CD8-positive, alpha-beta memory T cell (primary cell): Measurements from ENCODE around the gene CLMN. TPM values are rescaled to one million over a fixed set of nuclear protein-coding genes. Genes with fewer than 3 reads are reported as not detected.
A peak's percentile ranks its signal among the peaks of the same experiment; 100 is the strongest.

Experiments used
- CTCF ChIA-PET: fragments of 350-600 bp; sonication (Branson Sonifier 250); formaldehyde crosslinking; loops from one replicate; lab custom pipeline; 2021; ENCODE audit warnings: antibody characterized with exemption; lab: Charles Lee
- POLR2A ChIA-PET: fragments of 350-600 bp; sonication (Branson Sonifier 250); formaldehyde crosslinking; loops from one replicate; lab custom pipeline; 2021; ENCODE audit warnings: antibody characterized with exemption; lab: Charles Lee
- DNase-seq, 5 donors: peaks; one replicate each; pipeline versions ENCODE4 v3.0.0 to v3.0.0-alpha.2; 2020 to 2022; ENCODE audit warnings: mixed read lengths in 1 of 5
- H3K27ac ChIP-seq: one replicate; pipeline ENCODE4 v1.7.0; 2013; ENCODE audit warnings: low read depth, mild to moderate bottlenecking, low read length, moderate library complexity
- H3K27me3 ChIP-seq: 2 replicates; pipeline ENCODE4 v1.7.0; 2013; ENCODE audit warnings: low read length, mild to moderate bottlenecking; ENCODE audit not compliant: insufficient read depth, poor library complexity, severe bottlenecking
- H3K36me3 ChIP-seq: 2 replicates; pipeline ENCODE4 v1.7.0; 2013; ENCODE audit warnings: mild to moderate bottlenecking, low read length, moderate library complexity; ENCODE audit not compliant: insufficient read depth
- H3K4me1 ChIP-seq: 2 replicates; pipeline ENCODE4 v1.7.0; 2013; ENCODE audit warnings: mild to moderate bottlenecking, low read length, moderate library complexity; ENCODE audit not compliant: insufficient read depth
- H3K4me3 ChIP-seq: 2 replicates; pipeline ENCODE4 v1.7.0; 2013; ENCODE audit warnings: mild to moderate bottlenecking, low read length
- H3K9me3 ChIP-seq: 2 replicates; pipeline ENCODE4 v1.7.0; 2013; ENCODE audit warnings: mild to moderate bottlenecking, low read length
- H3K27ac Mint-ChIP-seq, 8 donors: one replicate each; pipeline ENCODE4 v1.8.0; 2020 to 2021; ENCODE audit warnings: mixed read lengths in 8 of 8, mild to moderate bottlenecking in 6 of 8, inconsistent platforms in 3 of 8, moderate library complexity in 3 of 8
- H3K27me3 Mint-ChIP-seq, 2 donors: one replicate each; pipeline ENCODE4 v1.8.0; 2020 to 2021; ENCODE audit warnings: mixed read lengths in 2 of 2, mild to moderate bottlenecking in 1 of 2, moderate library complexity in 1 of 2
- H3K36me3 Mint-ChIP-seq, 3 donors: one replicate each; pipeline ENCODE4 v1.8.0; 2020 to 2021; ENCODE audit warnings: mixed read lengths in 3 of 3, inconsistent platforms in 1 of 3, mild to moderate bottlenecking in 1 of 3
- H3K4me1 Mint-ChIP-seq, 3 donors: one replicate each; pipeline ENCODE4 v1.8.0; 2020 to 2021; ENCODE audit warnings: mixed read lengths in 3 of 3, inconsistent platforms in 1 of 3, mild to moderate bottlenecking in 1 of 3
- H3K4me3 Mint-ChIP-seq, 7 donors: one replicate each; pipeline ENCODE4 v1.8.0; 2020 to 2021; ENCODE audit warnings: mixed read lengths in 7 of 7, mild to moderate bottlenecking in 6 of 7, moderate library complexity in 4 of 7, inconsistent platforms in 2 of 7
- H3K9me3 Mint-ChIP-seq, 5 donors: one replicate each; pipeline ENCODE4 v1.8.0; 2020 to 2022; ENCODE audit warnings: mixed read lengths in 5 of 5, mild to moderate bottlenecking in 3 of 5, moderate library complexity in 2 of 5, inconsistent platforms in 1 of 5
- polyA plus RNA-seq: library from polyadenylated mRNA; unstranded; fragments of 300-500 nt; fragmentation: Illumina TruSeq; gene quantifications from one replicate; pipeline ENCODE4 v1.2.3, GENCODE V29; 2021
- total RNA-seq, 2 experiments: library from RNA; stranded (reverse); gene quantifications; one replicate each; pipeline ENCODE4 v1.2.3, GENCODE V29; 2021

CLMN gene
- total and polyA plus RNA-seq, 3 experiments from 2014 or later = 0.15 to 0.72 (median 0.29) TPM

DNA sequence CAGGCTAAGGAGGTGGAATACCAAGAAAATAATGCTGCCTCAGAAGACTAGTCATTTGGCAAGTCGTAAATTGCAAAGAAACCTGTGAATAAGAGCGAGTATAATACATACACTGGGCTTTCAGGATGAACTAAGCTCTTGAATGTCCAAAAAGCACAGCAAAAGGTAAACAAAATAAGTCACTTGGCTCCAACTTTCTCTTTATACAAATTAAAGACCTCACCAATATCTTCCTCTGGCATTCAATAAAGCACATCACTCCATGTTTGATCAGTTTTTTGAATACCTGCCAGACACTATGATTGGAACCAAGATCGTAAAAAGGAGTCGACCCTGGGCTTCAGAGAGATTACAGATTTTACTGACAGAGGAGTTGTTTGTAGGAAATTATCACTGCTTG, 165.8 kb downstream of the CLMN start:
- Histone ChIP-seq H3K36me3 (no peaks in the 10 kb centered on the region), H3K9me3 (no peaks in the 10 kb centered on the region), H3K27me3 (no peaks in the 10 kb centered on the region), H3K4me1 (peaks cover 55% of the 10 kb centered on the region), H3K4me3 (no peak overlapping the region), H3K27ac (no peak overlapping the region)
- Mint-ChIP-seq H3K4me1 (peaks cover 66 to 82% (median 80%) of the 10 kb centered on the region in 3 donors), H3K36me3 (peaks cover 0 to 9% (median 0%) of the 10 kb centered on the region in 3 donors), H3K4me3 (peak overlapping the region in 5 of 7 donors; percentile 6 to 89 (median 34)), H3K27ac (peak overlapping the region in 3 of 8 donors; percentile 13 to 41 (median 18)), H3K9me3 (no peaks in the 10 kb centered on the region), H3K27me3 (no peaks in the 10 kb centered on the region)
- ChIA-PET POLR2A (no interaction called here), CTCF (no interaction called here)
- no peak for DNase-seq

- Histone ChIP-seq H3K36me3 (no peaks in the 10 kb centered on the region), H3K4me1 (peaks cover 47% of the 10 kb centered on the region), H3K9me3 (peaks cover 1% of the 10 kb centered on the region), H3K4me3 (no peak overlapping the region), H3K27me3 (no peaks in the 10 kb centered on the region), H3K27ac (no peak overlapping the region)
- H3K4me3 Mint-ChIP-seq = peak overlapping the region in 1 of 7 donors; percentile 19
- no peak for DNase-seq
- ChIA-PET POLR2A (no interaction called here), CTCF (interaction anchor here (1.1 kb wide), 1 partner anchor 34 kb away, joined by 3 read pairs; no protein-coding TSS in a partner anchor)
- peaks cover 76 to 93% (median 92%) of the 10 kb centered on the region in 3 donors for H3K4me1 Mint-ChIP-seq
- no peak overlapping the region for H3K27ac Mint-ChIP-seq
- no peaks in the 10 kb centered on the region for H3K9me3 Mint-ChIP-seq
- H3K27me3 Mint-ChIP-seq = no peaks in the 10 kb centered on the region
- peaks cover 6 to 9% (median 7%) of the 10 kb centered on the region in 3 donors for H3K36me3 Mint-ChIP-seq
These were observed 168.1 kb downstream of the CLMN start for GRCh38 chr14:95151561-95151960.

GRCh38 chr14:95150910-95151309, 168.8 kb downstream of the CLMN start:
- Histone ChIP-seq H3K4me1 (peaks cover 44% of the 10 kb centered on the region), H3K4me3 (no peak overlapping the region), H3K27ac (no peak overlapping the region), H3K27me3 (no peaks in the 10 kb centered on the region), H3K36me3 (no peaks in the 10 kb centered on the region), H3K9me3 (peaks cover 8% of the 10 kb centered on the region)
- no peak overlapping the region for H3K27ac Mint-ChIP-seq
- peaks cover 0 to 2% (median under 1%) of the 10 kb centered on the region in 5 donors for H3K9me3 Mint-ChIP-seq
- DNase-seq = no peak
- no peaks in the 10 kb centered on the region for H3K27me3 Mint-ChIP-seq
- H3K4me1 Mint-ChIP-seq = peaks cover 76 to 94% (median 94%) of the 10 kb centered on the region in 3 donors
- ChIA-PET POLR2A (no interaction called here), CTCF (interaction anchor here (1.1 kb wide), 1 partner anchor 33 kb away, joined by 3 read pairs; no protein-coding TSS in a partner anchor)
- peaks cover 9 to 13% (median 12%) of the 10 kb centered on the region in 3 donors for H3K36me3 Mint-ChIP-seq
- no peak overlapping the region for H3K4me3 Mint-ChIP-seq

DNA sequence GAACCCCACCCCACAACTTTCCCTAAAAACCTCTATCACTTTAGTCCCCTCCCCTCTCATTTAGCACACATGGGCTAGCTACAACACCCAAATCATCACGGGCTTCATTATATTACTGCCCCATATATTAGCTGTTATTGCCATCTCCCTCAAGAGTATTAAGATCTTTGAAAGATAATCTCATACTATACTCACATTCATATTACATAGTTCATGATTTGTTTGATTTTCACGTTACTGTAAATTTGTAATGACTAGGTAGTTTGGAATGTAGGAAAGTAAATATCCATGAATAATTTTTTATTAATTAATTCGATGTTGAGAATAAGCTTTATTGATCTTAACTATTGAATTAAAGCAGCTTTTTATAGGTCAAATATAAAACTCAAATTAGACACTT, 170.3 kb downstream of the CLMN start:
- ChIA-PET POLR2A (interaction anchor here (1.2 kb wide), 1 partner anchor 8 kb away, joined by 4 read pairs; no protein-coding TSS in a partner anchor), CTCF (no interaction called here)
- peak overlapping the region in 1 of 7 donors; percentile 54 for H3K4me3 Mint-ChIP-seq
- H3K9me3 Mint-ChIP-seq = peaks cover 4 to 12% (median 11%) of the 10 kb centered on the region in 5 donors
- Histone ChIP-seq H3K4me3 (no peak overlapping the region), H3K9me3 (peaks cover 15% of the 10 kb centered on the region), H3K4me1 (peaks cover 29% of the 10 kb centered on the region), H3K27me3 (no peaks in the 10 kb centered on the region), H3K36me3 (no peaks in the 10 kb centered on the region), H3K27ac (no peak overlapping the region)
- peaks cover 71 to 91% (median 88%) of the 10 kb centered on the region in 3 donors for H3K4me1 Mint-ChIP-seq
- H3K27me3 Mint-ChIP-seq = no peaks in the 10 kb centered on the region
- peaks cover 15 to 25% (median 21%) of the 10 kb centered on the region in 3 donors for H3K36me3 Mint-ChIP-seq
- H3K27ac Mint-ChIP-seq = peak overlapping the region in 1 of 8 donors; percentile 19
- DNase-seq = no peak

- no peak overlapping the region for H3K4me3 Mint-ChIP-seq
- peaks cover 15 to 29% (median 21%) of the 10 kb centered on the region in 3 donors for H3K36me3 Mint-ChIP-seq
- H3K9me3 Mint-ChIP-seq = peaks cover 4 to 12% (median 11%) of the 10 kb centered on the region in 5 donors
- H3K27me3 Mint-ChIP-seq = no peaks in the 10 kb centered on the region
- Histone ChIP-seq H3K9me3 (peaks cover 15% of the 10 kb centered on the region), H3K27me3 (no peaks in the 10 kb centered on the region), H3K27ac (no peak overlapping the region), H3K36me3 (no peaks in the 10 kb centered on the region), H3K4me1 (peaks cover 31% of the 10 kb centered on the region), H3K4me3 (no peak overlapping the region)
- CTCF ChIA-PET = no interaction called here
- POLR2A ChIA-PET = no interaction called here
- H3K27ac Mint-ChIP-seq = peak overlapping the region in 1 of 8 donors; percentile 33
- H3K4me1 Mint-ChIP-seq = peaks cover 74 to 95% (median 90%) of the 10 kb centered on the region in 3 donors
- no peak for DNase-seq
These were observed 172.1 kb downstream of the CLMN start for GRCh38 chr14:95147597-95147996.

DNA sequence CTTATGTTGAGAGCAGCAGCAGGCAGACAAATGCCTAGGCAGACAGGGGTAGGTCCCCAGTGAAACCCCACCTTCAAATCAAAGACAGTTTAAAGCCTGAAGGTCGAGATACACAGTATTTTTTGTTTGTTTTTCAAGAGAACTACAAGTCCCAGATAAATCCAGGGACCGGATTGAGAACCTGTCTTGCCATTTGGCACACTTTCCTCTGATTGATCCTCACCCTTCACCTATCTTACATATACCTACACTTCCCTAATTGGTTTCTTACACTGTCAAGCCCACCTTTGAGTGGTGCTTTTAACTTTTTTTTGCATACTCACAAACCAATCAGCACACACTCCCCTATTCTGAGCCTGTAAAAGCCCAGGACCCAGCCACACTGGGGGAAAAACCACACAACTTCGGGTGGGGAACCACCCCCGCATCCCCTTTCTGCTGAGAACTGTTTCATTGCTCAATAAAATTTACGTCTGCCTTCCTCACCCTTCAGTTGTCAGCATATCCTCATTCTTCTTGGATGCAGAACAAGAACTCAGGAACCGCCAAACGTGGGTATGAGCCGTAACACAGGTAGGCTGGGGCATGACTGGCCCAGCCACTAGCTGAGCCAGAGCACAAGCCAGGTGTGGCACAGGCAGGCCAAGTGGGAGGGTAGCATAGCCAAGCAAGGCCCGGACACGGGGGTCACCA, 173.5 kb downstream of the CLMN start:
- H3K27ac Mint-ChIP-seq = peak overlapping the region in 1 of 8 donors; percentile 8
- peaks cover 26% of the 10 kb centered on the region for H3K4me1 ChIP-seq
- no peak overlapping the region for H3K27ac ChIP-seq

GRCh38 chr14:95144849-95145248, 174.9 kb downstream of the CLMN start:
- H3K4me1 ChIP-seq = peaks cover 15% of the 10 kb centered on the region
- Mint-ChIP-seq H3K4me1 (peaks cover 78 to 92% (median 87%) of the 10 kb centered on the region in 3 donors), H3K9me3 (peaks cover 4 to 12% (median 11%) of the 10 kb centered on the region in 5 donors), H3K4me3 (peak overlapping the region in 2 of 7 donors; percentile 20 to 35), H3K36me3 (peaks cover 15 to 29% (median 25%) of the 10 kb centered on the region in 3 donors), H3K27ac (no peak overlapping the region), H3K27me3 (no peaks in the 10 kb centered on the region)
- H3K4me3 ChIP-seq = no peak overlapping the region
- ChIA-PET CTCF (no interaction called here), POLR2A (no interaction called here)
- H3K27ac ChIP-seq = no peak overlapping the region
- DNase-seq = no peak
- no peaks in the 10 kb centered on the region for H3K27me3 ChIP-seq
- H3K9me3 ChIP-seq = peaks cover 15% of the 10 kb centered on the region
- no peaks in the 10 kb centered on the region for H3K36me3 ChIP-seq

More for the DNA sequence above, 173.5 kb downstream of the CLMN start:
- peaks cover 77 to 95% (median 89%) of the 10 kb centered on the region in 3 donors for H3K4me1 Mint-ChIP-seq
- H3K9me3 Mint-ChIP-seq = peaks cover 4 to 12% (median 11%) of the 10 kb centered on the region in 5 donors
- ChIA-PET CTCF (no interaction called here), POLR2A (no interaction called here)
- Histone ChIP-seq H3K27me3 (no peaks in the 10 kb centered on the region), H3K4me3 (no peak overlapping the region), H3K9me3 (peaks cover 15% of the 10 kb centered on the region), H3K36me3 (no peaks in the 10 kb centered on the region)
- peak overlapping the region in 1 of 7 donors; percentile 10 for H3K4me3 Mint-ChIP-seq
- DNase-seq = no peak
- peaks cover 15 to 29% (median 21%) of the 10 kb centered on the region in 3 donors for H3K36me3 Mint-ChIP-seq
- H3K27me3 Mint-ChIP-seq = no peaks in the 10 kb centered on the region
